C1 segment of cervical spinal cord (tissue), 14 donors: Measurements from ENCODE around the gene PTPN18.
A peak's percentile ranks its signal among the peaks of the same experiment; 100 is the strongest.

Source experiments
- DNase-seq, 14 donors: peaks; one replicate each; lab custom pipeline; 2025; lab: John Stamatoyannopoulos, UW

The PTPN18 gene

DNA sequence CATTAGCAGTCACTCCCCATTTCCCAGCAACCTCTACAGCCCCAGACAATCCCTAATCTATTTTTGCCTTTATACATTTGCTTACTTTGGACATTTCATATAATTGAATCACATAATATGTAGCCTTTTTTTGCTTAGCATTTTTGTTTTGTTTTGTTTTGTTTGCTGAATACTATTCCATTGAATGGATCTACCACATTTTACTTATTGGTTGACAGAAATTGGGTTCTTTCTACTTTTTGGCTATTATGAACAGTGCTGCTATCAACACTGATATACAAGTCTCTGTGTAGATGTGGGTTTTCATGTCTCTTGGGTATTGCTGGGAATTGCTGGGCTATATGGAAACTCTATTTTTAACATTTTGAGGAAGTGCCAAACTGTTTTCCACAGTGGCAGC, 7.6 kb downstream of the PTPN18 start:
- DNase-seq: no peak

DNA sequence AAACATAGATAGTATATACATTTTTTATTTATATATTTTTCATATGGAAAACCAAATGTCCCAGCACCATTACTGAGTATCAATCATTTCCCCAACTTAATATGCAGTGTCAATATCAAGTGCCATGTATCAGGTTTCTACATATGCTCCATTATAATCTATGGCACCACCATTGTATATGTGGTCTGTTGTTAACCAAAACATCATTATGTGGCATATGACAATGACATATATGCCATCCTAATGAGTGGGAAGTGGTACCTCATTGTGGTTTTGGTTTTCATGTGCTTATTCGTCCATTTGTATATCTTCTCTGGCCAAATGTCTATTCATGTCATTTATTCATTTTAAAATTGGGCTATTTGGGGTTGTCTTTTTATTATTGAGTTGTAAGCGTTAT, 9.2 kb downstream of the PTPN18 start:
- no peak for DNase-seq

DNA sequence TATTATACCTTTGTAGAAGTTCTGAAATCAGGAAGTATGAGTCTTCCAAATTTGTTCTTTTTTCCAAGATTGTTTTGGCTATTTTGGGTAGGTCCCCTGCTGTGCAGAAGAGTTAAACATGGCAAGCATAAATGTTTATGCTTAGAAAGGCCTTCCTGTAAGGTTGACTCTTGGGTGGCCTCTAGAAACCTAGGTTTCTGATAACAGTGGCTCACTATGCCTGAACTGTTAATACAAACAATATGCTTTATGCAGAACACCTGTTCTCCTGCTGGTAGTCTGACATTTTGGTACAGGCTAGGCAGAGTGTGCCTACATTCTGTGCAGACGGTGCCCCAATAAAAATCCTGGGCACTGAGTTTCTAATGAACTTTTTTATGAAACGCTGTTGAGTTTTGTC, 10.1 kb downstream of the PTPN18 start:
- DNase-seq: no peak

DNA sequence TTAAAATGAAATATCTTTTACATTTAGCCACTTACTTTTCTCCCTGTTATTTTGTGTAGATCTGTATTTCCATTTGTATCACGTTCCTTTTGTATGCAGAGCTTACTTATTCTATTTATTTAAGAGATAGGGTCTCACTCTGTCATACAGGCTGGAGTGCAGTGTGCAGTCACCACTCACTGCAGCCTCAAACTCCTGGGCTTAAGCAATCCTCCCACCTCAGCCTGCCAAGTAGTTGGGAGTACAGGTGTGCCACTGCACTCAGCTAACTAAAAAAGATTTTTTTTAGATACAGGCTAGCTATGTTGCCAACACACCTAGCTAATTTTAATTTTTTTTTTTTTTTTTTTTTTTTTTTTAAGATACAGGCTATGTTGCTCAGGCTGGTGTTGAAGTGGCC, 10.9 kb downstream of the PTPN18 start:
- DNase-seq: no peak

DNA sequence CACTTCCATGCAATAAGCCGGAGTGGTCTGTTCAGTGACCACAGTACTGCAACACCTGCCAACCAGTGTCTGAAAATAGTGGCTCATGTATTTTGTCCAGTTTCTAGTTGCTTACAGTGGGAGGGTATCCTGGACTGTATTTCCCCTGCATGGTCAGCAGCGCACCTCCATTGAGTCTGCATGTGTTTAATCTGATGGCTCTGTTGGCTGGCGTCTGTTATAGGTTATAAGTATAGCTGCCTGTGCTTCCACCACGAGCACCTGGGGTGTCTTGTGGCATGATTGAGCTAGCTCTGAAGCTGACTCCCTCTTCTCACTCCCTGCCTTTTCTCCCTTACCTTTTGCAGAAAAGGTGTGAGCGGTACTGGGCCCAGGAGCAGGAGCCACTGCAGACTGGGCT, 12.9 kb downstream of the PTPN18 start:
- DNase-seq: no peak

DNA sequence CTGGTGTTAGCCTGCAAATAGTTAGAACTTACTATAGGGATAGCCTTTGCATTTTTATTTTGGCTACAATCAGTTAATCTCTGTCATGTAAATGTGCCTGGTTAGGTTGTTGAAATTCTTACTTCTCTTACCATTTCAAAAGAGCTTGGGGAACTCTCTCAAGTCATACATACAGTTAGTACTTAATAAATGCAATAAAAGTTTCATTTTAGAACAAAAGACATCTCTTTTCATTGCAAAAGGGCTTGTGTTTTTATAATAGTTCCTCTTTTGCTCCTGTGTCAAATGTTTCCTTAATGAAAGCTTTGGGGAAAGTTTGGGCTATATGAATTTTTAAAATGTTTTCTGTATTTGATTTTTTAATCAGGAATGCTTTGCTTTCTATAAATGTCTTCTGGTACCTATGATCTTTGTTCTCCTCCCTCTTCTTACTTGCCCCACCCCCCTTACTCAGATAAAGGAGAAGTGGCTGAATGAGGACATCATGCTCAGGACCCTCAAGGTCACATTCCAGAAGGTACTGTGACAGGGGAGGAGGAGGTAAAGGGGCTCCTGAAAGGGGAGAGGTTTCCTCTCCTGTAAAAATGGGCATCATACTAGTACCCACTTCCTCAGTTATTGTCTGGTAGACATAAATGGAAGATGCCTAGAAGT, 13.6 kb downstream of the PTPN18 start:
- no peak for DNase-seq

DNA sequence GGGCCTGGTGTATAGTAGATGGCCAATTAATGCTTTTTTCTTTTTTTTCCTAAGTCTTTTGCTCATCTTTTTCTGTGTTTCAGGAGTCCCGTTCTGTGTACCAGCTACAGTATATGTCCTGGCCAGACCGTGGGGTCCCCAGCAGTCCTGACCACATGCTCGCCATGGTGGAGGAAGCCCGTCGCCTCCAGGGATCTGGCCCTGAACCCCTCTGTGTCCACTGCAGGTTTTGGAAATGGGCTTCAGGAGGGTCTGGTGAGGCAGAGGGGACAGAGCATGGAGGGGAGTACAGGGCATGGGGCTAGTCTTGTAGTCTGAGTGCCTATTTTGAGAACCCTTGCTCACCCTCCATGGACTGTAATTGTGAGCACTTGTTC, 14.1 kb downstream of the PTPN18 start:
- DNase-seq: no peak

DNA sequence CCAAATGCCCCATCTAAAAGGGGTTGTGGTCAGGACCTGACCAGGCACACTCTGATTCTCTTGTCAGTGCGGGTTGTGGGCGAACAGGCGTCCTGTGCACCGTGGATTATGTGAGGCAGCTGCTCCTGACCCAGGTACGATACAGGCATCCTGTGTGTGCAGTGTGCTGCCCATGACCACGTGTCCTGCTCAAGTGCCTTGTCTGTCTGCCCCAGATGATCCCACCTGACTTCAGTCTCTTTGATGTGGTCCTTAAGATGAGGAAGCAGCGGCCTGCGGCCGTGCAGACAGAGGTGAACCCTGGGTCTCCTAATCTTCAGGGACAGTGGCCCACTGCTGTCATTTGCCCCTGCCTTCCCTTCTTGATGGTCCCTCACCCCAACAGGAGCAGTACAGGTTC, 14.6 kb downstream of the PTPN18 start:
- no peak for DNase-seq

DNA sequence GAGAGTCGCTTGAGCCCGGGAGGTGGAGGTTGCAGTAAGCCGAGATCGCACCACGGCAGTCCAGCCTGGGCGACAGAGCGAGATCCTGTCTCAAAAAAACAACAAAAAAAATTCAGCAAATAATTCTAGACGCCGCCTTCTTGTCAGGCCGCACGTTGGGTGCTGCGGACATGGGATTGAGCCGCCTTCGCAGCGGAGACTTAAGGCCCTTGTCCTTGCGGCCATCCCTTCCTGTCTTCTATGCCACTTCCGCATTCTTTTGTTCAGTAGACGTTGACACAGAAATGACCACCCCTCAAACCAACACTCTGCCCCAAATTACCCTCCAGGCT, 15.8 kb downstream of the PTPN18 start:
- DNase-seq: peak in 3 of 14 donors; percentile 68 to 73 (median 70)

DNA sequence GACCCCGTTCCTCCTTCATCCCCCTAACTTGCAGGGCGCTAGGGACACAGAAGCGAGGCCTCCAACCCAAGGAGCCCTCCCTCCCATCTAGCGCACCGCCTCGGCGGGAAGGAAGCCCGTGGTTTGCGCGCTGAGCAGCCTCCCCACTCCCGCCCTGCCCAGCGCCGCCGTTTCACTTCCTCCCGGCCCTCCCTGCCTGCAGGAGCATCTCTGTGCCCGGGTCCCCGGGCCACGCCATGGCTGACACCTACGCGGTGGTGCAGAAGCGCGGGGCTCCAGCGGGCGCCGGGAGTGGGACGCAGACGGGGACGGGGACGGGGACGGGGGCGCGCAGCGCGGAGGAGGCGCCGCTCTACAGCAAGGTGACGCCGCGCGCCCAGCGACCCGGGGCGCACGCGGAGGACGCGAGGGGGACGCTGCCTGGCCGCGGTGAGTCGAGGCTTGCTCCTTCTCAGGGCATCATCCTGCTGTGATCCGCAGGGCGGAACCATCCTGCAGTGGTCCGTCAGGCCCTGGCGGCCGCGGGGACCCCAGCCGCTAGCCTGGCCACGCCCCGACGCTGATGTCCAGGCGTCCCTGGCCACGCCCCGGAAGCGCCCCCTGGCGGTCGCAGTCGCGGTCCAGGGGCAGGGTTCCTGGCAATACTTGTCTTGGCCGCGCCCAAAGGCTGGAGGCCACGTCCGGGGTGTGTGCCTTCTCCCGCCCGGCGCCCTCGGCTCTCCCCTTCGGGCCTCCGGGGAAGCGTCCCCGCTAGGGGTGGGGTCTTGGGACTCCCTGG, 16.4 kb downstream of the PTPN18 start:
- peak; percentile 26 to 89 (median 76) for DNase-seq

DNA sequence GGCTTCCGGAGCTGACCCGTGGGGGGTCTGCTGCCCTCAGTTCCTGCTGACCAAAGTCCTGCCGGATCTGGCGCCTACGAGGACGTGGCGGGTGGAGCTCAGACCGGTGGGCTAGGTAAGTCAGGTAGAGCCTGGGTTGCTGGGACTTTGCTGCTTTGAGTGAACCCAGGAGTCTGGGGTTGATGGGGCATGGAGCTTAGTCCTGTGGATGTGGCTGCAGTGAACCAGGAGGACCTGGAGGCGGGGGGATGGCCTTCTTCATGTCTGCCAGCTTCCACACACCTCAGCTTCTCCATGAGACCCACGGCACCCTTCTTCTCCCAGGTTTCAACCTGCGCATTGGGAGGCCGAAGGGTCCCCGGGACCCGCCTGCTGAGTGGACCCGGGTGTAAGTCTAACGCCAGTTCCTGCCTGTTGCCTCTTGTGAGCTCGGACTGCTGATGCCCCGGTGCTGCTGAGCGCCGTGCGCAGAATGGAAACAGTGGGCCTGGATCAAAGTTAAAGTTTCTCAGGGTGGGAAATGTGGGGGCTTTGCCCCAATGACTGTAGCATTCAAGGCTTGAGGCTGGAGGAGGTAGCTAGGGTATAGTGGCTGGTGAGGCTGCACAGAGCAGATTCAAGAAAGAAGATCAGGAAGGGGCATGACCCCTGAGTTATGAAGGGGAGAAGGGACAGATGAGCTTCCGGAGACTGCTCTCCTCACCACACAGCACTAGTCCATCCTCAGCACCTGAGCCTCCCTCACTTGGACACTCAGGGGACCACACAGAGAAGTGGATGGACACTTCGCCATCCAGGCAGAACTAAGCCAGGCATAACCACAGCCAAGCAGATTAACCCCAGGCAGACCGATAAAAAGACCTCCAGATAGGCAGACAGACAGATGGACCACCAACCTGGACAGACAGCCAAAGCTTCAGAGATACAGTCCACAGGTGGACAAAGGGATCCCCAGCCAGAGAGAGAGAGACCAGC, 17.3 kb downstream of the PTPN18 start:
- DNase-seq: no peak

DNA sequence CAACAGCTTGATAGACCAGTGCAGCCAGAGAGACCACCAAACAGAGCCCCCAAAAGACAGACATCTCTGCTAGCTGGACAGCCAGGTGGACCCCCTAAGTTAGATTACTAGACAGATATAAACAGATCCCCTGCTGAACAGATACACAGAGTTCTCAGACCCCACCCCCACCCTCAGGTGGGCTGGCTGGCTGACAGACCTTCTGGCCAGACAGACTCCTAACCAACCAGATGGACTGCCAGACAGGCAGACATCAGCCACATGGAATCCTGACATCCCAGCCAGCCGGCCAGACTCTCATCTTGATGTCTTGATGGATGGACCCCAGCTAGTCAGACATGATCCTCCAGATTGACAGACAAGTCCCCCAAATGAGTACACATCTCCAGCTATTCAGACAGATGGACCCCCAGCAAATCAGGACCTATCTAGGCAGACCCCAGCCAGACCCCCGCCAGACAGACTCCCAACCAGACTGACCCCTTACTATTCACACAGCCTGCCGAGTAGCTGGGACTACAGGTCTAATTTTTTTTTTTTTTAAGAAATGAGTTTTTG, 18.0 kb downstream of the PTPN18 start:
- DNase-seq: no peak

DNA sequence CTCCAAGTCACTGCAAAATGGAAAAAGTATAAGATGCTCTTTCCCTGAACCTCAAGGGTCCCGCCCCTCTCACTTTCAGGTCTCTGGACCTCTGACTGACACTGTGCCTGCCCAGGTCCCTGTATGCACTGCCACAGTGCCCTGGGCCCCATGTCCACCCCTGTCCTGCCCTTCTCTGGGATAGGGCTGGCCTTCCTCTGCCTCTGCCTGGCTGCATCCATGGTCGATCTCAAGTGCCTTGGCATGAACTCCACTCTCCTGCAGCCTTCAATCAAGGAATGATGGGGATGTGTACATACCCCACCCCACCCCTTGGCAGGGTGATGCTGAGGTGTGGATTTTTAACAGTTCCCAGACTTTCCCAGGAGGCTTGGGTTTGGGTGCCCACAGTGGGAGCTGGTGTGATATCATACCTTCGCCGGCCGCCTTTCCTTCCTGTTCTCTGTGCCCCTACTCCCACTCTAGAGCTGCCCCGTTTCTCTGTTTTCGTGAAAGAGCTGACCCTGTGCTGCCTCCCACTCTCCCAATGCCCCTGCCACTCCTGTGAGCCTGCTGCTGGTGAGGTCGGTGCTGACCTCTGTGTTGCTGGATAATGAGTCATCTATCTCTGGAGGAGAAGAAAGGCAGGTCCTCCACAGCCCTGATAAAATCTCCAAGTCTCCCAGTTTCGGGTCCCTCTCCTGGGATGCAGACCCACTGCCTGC, 18.9 kb downstream of the PTPN18 start:
- no peak for DNase-seq

DNA sequence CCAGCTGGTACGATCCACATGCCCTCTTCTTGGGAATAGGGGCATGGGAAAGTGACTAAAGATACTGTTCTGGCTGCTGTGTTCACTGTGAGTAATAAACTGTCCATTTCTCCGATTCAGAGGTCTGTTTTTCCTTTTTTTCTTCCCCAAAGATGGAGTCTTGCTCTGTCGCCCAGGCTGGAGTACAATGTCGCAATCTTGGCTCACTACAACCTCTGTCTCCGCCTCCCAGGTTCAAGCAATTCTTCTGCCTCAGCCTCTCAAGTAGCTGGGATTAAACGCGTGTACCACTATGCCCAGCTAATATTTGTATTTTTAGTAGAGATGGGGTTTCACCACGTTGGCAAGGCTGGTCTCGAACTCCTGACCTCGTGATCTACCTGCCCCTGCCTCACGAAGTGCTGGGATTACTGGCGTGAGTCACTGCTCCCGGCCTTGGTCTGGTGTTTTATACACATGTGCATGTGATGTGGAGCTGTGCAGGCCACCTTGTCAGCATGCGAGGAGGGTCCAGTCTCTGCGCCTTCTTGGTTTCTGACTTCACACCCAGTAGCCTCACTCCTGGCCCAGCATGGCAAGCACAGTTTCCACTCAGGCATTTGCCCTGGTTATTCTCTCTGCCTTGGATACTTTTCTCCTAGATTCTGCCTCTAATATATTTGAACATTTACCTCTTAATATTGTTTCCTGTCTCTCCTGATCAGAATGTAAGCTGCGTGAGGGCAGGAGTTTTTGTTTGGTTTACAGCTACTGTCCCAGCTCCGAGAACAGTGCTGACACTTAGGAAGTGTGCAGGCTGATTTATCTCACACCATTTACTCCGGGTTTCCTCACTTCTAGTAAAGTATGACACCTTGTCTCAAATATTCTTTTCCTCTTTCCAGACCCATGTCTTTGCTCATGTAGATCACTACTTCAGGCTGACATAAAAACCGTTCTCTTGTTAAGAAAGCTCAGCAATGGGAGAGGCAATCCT, 19.7 kb downstream of the PTPN18 start:
- DNase-seq: no peak

DNA sequence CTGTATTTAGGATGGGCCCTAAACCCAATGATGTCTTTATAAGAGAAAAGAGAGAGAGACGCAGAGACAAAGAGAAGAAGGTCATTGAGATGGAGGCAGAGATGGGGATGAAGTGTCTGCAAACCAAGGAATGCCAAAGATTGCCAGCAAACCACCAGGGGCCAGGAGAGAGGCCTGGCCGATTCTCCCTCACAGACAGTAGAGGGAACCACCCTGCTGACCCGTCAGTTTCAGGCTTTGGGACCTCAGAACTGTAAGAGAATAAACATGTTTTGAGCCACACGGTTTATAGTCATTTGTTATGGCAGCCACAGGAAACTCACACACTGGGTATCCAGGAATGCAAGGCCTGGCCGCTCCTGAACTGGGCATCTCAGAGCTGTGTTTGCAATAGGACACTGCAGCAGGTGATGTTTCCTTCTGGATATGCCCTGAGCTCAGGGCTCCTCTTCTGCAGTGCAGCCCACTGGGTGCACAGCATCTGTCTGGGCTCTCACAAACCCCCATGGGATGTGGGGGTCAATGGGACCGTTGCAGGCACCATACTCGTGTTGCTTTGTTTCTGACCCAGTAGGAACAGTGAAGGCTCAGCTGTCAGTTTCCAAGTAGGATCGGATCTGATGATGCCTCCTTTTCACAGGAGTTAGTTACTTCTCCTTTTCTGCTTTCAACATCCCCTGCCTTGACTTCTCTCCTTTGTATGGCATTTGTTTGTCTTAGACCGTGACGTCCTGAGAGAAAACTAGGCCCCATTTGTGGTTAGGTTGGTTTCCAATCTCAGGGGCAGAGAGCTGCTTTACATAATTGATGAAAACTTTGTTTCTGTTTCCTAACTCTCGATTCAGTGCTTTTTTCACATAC, 20.8 kb downstream of the PTPN18 start:
- no peak for DNase-seq

DNA sequence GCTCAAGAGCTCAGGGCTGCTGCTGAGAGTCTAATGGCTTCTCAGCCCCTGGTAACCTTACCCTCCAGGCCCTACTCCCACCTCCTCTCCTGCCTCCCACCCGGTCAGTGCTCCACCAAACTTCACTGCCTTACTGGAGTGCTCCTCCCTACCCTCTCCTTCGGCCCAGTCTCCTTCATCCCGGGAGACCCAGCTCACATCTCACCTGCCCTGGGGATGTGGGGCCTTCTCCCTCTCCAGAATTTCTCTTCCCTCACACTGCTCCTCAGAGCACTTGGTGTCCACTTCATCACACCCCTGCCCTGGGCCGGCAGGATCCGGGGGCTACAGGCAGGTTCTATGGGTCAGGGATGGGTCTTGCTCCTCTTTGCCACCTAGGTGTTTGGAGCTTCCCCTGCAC, 21.6 kb downstream of the PTPN18 start:
- no peak for DNase-seq

DNA sequence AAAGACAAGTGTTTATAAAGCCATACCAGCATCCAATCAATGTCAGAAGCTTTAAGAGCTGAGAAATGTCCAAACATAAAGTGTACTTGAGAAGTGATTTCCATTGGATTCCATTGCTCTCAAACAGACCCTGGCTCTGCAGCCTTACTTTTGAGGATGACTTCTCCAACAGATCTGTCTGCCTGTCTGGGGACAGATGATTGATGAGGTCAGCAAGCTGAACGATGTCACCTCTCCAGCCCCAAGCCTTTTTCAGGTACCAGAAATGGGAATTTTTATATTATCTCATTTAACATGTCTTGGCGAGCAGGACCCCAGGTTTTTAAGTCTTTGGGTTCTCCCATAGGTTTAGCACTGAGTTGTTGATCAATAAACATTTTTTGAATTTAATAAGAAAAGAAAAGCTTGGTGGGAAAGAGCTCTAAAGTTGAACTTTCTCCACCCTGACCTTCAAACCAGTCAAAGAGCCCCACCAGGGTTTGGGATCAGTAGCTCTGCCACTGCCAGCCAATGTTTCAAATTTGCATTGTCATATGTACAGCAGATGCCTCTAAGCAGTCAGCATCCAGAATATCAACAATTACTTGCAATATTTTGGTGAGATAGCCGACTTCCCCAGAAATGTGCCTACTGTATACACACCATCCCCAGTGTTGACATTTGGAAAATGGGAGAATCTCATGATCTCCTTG, 22.5 kb downstream of the PTPN18 start:
- no peak for DNase-seq

DNA sequence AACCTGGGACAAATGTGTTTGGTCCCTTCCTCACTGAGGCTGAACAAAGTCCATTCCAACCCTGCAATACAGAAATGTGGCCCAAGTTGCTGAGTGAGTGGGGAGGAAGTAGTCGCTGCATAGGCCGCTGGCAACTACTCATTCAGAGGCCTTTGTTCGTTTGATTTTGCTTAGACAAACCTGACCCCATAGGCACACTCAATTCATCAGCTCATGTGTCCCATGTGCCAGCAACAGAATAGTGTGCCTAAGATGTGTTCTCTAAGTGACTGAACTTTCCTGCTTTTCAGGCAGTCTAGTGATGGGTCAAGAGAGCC, 23.0 kb downstream of the PTPN18 start:
- DNase-seq: no peak
